GM18907 (cell line): ENCODE measurements around the gene VPS39.
"Not testable (repeated sequence)": the region's sequence is repeated elsewhere in the genome, so short reads cannot be mapped to it uniquely, and the experiment has no call there.

Source experiments
- ATAC-seq: cut with Tn5 transposase; IDR thresholded peaks from one replicate; pipeline ENCODE4 v1.9.1; 2021; ENCODE audit warnings: mild to moderate bottlenecking, moderate library complexity; ENCODE audit not compliant: unreplicated experiment

VPS39 gene

DNA sequence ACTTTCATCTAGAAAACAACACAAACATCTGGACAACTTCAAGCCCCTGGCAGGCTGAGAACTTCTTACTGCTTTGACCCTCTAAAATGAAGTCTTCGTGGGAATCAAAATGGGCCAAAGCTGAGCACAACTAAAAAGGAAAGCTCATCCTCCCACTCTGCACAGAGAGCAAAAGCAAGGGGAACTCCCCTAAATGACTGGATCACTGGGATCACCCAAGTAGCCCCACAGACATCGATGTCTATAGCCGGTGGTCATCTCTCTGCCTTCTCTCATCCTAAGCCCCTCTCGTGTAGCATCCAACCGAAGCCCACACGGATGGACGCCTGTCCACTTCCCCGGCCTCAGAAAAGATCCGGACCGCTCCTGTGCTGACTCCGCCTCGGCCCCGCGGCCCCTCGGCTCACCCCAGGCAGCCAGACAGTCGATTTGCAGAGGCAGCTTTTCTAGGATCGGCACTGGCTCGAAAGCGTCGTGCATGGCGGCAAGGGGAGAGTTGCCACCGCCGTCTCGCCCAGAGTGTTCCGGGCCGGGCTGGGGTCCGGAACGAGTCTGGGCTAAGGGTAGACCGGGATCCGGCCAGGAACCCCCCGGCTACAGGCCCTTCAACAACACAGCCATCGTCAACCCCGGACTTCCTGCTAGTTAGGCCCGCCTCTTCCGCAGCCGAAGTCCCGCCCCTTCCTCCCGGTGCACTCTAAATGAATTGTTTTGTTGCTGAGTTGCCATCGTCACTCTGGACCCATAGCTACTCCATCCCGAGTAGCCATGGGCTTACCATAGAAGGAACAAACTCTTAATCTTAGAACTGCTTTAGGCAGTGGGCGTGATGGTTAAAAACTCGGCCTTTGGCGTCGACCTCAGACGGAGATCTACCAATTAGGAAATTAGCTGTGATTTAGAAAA lies at the start of gene VPS39:
Gene VPS39, minus strand, starts transcription at position 631 of the 906 bp plus-strand sequence. Its CDS starts 151 bp downstream, at position 480.
- peak; percentile 89 for ATAC-seq

GRCh38 chr15:42253300-42253699 lies 45.2 kb upstream of the VPS39 start:
- no peak for ATAC-seq

GRCh38 chr15:42240823-42241222 lies 32.7 kb upstream of the VPS39 start:
- no peak for ATAC-seq

- ATAC-seq, result no peak
Observed at GRCh38 chr15:42239528-42240182, 31.6 kb upstream of the VPS39 start.

DNA sequence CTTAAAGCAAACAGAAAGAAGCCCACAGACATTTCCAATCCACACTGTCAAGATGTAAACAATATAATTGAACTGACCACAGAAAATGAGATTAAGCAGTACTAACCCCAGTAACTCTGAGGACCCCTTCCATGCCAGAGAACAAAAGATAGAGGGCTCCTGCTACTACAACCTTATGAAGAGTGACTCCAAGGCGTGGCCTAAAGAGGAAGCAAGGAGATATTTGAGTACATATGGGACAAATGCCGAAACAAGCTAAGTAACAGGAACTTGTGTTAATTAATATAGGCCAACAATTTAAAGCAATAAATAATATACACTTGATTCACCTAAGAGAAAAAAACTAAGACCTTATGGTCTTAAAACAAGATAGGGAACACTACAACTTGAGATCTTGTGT lies 25.0 kb upstream of the VPS39 start:
- ATAC-seq, result no peak

GRCh38 chr15:42232606-42233005 lies 24.5 kb upstream of the VPS39 start:
- ATAC-seq, result no peak

DNA sequence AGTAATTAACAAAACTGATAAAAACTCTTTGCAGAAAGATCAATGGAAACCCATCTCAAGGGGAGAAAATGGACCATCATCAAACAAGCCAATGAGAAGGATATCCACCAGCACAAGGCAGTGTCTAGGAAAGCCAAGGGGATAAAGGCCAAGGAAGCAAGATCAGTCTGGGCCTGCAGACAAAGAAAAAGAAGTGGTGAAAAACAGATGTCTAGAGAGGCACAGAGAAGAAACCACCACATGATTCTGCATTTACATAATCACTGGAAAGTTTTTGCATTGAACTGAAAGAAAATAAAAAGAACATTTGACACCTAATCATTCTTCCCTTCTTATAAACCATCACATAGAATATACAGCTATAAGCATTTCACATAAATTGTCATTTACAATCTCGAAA lies 23.0 kb upstream of the VPS39 start:
- no peak for ATAC-seq

- not testable (repeated sequence) for ATAC-seq
Observed at GRCh38 chr15:42228981-42229380, 20.9 kb upstream of the VPS39 start.

- ATAC-seq, result no peak
Observed at GRCh38 chr15:42228036-42228435, 19.9 kb upstream of the VPS39 start.

DNA sequence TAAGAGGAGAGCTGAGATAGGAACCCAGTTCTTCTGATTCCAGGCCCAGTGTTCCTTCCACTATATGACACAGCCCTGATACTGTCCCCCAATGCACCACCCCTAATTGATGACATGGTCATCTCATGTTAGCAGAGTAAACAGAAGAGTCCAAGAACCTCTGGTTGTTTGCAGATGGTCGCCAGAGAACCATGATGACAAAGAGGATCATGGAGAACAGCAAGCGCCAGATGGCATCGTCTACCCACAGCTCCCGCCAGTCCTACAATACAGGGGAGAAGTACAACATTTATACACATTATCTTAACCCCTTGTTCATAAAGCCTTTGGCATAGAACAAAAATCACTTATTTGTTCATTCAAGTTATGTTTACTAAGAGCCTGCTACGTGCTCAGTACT lies 18.5 kb upstream of the VPS39 start:
- no peak for ATAC-seq

- ATAC-seq, result no peak
Observed at GRCh38 chr15:42220216-42220615, 12.1 kb upstream of the VPS39 start.

GRCh38 chr15:42218953-42219592 lies 11.0 kb upstream of the VPS39 start:
- no peak for ATAC-seq

DNA sequence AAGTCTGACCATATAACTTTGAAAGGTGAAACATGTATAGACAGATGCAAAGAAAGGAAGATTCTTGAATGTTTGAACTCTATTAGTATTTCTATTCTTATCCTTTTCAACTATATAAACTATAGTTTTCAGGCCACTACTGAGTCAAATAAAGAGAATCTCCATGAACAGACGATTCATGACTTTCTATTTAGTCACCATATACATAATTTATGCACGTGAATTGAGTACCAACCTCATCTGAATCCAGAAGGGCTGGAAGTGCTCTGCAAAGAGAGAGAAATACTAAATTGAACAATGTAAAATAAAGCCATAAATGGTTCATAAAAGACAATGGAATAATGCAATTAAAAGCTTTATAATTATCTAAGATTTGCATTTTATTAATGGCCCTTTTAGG lies 9.5 kb upstream of the VPS39 start:
- ATAC-seq, result no peak

- no peak for ATAC-seq
Observed at GRCh38 chr15:42215913-42216829, 8.1 kb upstream of the VPS39 start.

GRCh38 chr15:42214600-42214999 lies 6.5 kb upstream of the VPS39 start:
- ATAC-seq, result no peak

DNA sequence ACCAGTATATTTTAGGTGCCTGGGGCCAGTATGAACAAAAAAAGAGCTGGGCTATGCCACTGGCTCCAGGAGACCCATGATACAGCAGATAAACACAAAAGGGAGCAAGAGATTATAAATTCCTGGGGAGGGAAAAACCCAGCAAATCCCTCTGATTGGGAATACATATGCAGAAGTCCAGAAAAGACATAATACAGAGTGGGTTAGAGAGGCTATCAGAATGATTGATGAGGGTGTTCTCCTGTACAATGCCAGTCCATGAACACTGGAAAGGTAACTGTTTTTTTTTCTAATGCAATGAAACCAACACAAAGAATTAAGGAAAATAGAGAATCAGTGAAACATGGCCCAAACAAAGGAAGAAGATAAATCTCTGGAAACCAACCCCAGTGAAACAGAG lies 5.4 kb upstream of the VPS39 start:
- ATAC-seq, result no peak

DNA sequence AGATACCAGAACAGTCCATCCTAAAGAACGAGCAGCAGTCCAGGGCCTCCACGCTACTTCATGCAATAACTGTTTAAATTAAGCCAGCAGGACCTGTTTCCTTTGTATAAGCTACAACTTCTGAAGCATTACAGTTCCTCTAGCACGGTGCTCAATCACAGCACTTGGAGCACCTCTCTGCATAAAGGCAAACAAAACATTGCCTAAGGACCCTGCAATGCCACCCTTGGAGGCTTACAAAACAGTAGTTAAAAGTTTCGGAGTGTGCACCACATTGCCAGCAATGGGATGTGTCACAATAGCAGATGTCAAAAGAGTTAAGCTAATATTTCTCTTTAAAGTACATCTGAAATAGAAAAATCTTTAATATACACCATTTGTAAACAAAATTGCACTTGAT lies 2.6 kb upstream of the VPS39 start:
- no peak for ATAC-seq

GRCh38 chr15:42206406-42206805 lies 1.7 kb downstream of the VPS39 start:
- ATAC-seq, result no peak

- ATAC-seq, result no peak
Observed at GRCh38 chr15:42203891-42204290, 4.2 kb downstream of the VPS39 start.

GRCh38 chr15:42202653-42203052 lies 5.5 kb downstream of the VPS39 start:
- no peak for ATAC-seq

GRCh38 chr15:42201801-42202200 lies 6.3 kb downstream of the VPS39 start:
- no peak for ATAC-seq
